Spleen (tissue), 7 donors: Measurements from ENCODE around the gene TMEM132D.

ENCODE experiments used
- POLR2AphosphoS5 ChIP-seq, 3 donors: sonication (generic); formaldehyde crosslinking; IDR thresholded peaks; one replicate each; pipeline ENCODE4 v1.5.1; 2017; ENCODE audit warnings: antibody characterized with exemption in 3 of 3
- TF ChIP-seq, protein P1 (sequence below), 11 experiments: fragments of 200-600 bp in 7 of 11; fragments of 450-650 bp in 4 of 11; sonication (generic) in 4 of 11; IDR thresholded peaks in 8 of 11; conservative IDR thresholded peaks in 3 of 11; 1 replicate in 7 of 11; 2 replicates in 4 of 11; pipeline versions ENCODE4 v1.4.0 to v1.8.0; 2016 to 2021; ENCODE audit warnings: antibody characterized with exemption in 11 of 11, inconsistent platforms in 4 of 11, mild to moderate bottlenecking in 1 of 11
- donor health status: DM: no; HTN: no; CAD: no; lungs with moderate emphysema.
- donor health status: DM: no; HTN: no; CAD: no.
- donor health status: DM: no; HTN: no; CAD: no.

DNA sequence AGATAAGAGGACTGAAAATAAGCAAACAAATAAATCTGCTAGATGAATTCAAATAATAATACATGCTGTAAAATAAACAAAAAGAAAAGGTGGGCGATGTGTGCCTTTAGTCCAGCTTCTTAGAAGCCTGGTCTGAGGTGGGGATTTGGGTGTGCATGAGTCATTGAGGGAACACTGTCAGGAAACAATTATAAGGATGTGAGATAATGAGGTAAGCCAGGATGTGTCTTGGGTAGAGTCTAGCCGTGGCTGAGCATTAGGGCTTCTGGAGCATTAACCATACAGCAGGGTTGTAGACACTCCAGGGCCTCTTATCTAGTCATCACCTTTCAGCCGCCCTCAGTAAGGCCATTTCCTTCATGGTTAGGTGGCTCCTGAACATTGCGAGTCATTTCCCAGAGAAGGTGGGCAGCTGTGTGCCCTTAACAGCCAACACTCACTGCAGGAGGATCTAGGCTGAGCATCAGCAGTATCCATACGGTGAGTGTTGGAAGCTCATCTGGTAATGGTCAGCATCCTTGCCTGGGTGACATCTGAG, 645.0 kb downstream of the TMEM132D start:
- TF ChIP-seq, protein P1, sequence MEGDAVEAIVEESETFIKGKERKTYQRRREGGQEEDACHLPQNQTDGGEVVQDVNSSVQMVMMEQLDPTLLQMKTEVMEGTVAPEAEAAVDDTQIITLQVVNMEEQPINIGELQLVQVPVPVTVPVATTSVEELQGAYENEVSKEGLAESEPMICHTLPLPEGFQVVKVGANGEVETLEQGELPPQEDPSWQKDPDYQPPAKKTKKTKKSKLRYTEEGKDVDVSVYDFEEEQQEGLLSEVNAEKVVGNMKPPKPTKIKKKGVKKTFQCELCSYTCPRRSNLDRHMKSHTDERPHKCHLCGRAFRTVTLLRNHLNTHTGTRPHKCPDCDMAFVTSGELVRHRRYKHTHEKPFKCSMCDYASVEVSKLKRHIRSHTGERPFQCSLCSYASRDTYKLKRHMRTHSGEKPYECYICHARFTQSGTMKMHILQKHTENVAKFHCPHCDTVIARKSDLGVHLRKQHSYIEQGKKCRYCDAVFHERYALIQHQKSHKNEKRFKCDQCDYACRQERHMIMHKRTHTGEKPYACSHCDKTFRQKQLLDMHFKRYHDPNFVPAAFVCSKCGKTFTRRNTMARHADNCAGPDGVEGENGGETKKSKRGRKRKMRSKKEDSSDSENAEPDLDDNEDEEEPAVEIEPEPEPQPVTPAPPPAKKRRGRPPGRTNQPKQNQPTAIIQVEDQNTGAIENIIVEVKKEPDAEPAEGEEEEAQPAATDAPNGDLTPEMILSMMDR (IDR thresholded peaks at IDR 0.05 in 8 of 11, conservative IDR thresholded peaks at IDR 0.05 in 3 of 11) = no peak
- TF ChIP-seq POLR2AphosphoS5 (IDR thresholded peaks at IDR 0.05) = no peak
